GM12864 (cell line): ENCODE measurements around the gene TTC39C.

Experiments
- DNase-seq: peaks from one replicate; pipeline ENCODE4 v3.0.0-alpha.2; 2011; ENCODE audit warnings: low read depth
- H3K4me3 ChIP-seq: 2 replicates; pipeline ENCODE4 v1.5.1; 2011; ENCODE audit warnings: mild to moderate bottlenecking, low read depth, low read length, control low read depth
- CTCF ChIP-seq: IDR thresholded peaks from 2 replicates; pipeline ENCODE4 v1.5.1; 2011; ENCODE audit warnings: low read depth, mild to moderate bottlenecking, moderate library complexity, low read length, control low read depth, inconsistent platforms; ENCODE audit errors: missing control alignments

TTC39C gene

GRCh38 chr18:23982155-23983079, 32.1 kb upstream of the TTC39C start:
- no peak for DNase-seq
- TF ChIP-seq CTCF: no peak
- no peak overlapping the region for H3K4me3 ChIP-seq

GRCh38 chr18:23983112-23983511, 31.4 kb upstream of the TTC39C start:
- no peak for TF ChIP-seq CTCF
- no peak for DNase-seq
- no peak overlapping the region for H3K4me3 ChIP-seq

- TF ChIP-seq CTCF: no peak
- H3K4me3 ChIP-seq: no peak overlapping the region
- DNase-seq: no peak
Measured at GRCh38 chr18:23986600-23987359, 27.8 kb upstream of the TTC39C start.

GRCh38 chr18:23990474-23991410, 23.8 kb upstream of the TTC39C start:
- no peak for TF ChIP-seq CTCF
- no peak for DNase-seq
- H3K4me3 ChIP-seq: no peak overlapping the region

GRCh38 chr18:23992089-23992940, 22.2 kb upstream of the TTC39C start:
- DNase-seq: no peak
- TF ChIP-seq CTCF: no peak
- H3K4me3 ChIP-seq: peak overlapping the region; percentile 4; the same call in 1 of the 2 replicates

GRCh38 chr18:23992941-23993280, 21.6 kb upstream of the TTC39C start:
- no peak overlapping the region; the same call in 1 of the 2 replicates for H3K4me3 ChIP-seq

More at GRCh38 chr18:23992941-23993280, 21.6 kb upstream of the TTC39C start:
- no peak for TF ChIP-seq CTCF
- DNase-seq: no peak
